ENCODE data around the gene FRMD6.

FRMD6 gene

DNA sequence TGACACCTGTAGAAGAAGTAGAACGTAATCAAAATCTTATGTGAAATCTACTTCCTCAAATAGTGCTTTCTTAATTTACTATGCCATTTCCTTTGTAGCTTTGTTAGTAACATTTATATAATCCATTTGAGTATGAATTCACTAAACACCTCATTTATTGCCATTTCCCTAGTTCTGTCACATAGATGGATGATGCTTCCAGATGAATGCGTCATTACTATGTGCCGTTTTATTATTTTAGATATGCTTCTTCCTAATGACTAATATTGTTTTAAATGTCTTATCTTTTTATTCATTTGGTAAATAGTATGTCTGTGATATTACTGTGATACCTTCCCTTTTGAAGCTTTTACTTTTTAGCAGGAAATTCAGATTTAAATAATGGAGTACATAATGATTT is 14.4 kb downstream of the FRMD6 start:
- TF ChIP-seq, protein P1, sequence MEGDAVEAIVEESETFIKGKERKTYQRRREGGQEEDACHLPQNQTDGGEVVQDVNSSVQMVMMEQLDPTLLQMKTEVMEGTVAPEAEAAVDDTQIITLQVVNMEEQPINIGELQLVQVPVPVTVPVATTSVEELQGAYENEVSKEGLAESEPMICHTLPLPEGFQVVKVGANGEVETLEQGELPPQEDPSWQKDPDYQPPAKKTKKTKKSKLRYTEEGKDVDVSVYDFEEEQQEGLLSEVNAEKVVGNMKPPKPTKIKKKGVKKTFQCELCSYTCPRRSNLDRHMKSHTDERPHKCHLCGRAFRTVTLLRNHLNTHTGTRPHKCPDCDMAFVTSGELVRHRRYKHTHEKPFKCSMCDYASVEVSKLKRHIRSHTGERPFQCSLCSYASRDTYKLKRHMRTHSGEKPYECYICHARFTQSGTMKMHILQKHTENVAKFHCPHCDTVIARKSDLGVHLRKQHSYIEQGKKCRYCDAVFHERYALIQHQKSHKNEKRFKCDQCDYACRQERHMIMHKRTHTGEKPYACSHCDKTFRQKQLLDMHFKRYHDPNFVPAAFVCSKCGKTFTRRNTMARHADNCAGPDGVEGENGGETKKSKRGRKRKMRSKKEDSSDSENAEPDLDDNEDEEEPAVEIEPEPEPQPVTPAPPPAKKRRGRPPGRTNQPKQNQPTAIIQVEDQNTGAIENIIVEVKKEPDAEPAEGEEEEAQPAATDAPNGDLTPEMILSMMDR (conservative IDR thresholded peaks at IDR 0.05) = no peak

DNA sequence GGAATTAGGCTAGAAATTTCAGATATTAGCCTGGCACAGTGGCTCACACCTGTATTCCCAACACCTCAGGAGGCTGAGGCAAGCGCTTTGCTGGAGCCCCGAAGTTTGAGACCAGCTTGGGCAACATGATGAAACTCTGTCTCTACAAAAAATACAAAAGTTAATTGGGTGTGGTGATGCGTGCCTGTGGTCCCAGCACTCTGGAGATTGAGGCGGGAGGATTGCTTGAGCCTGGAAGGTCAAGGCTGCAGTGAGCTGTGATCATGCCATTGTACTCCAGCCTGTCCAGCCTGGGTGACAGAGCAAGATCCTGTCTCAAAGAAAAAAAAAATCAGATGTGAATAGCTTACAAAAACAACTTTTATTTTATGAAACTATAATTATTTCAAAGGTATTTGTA is 15.1 kb downstream of the FRMD6 start:
- no peak overlapping the region for H3K27ac ChIP-seq
- TF ChIP-seq ZFX (IDR thresholded peaks at IDR 0.05) = no peak
- TF ChIP-seq, protein P1 (conservative IDR thresholded peaks at IDR 0.05) = no peak

More for the DNA sequence above, 14.4 kb downstream of the FRMD6 start:
- H3K27ac ChIP-seq = no peak overlapping the region

DNA sequence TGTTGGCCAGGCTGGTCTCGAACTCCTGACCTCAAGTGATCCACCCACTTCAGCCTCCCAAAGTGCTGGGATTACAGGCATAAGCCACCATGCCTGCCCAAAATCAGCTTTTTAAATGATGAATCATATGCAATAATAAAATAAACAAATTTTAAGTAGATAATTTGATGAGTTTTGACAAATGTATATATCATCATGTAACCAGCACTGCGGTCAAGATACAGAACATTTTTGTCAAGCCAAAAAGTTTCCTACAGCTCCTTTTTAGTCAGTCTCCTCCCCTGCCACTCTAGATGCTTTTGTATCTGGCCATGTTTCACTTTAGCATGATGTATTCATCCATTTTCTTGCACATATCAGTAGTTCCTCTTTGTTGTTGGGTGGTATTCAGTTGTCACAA is 17.2 kb downstream of the FRMD6 start:
- TF ChIP-seq, protein P1 (conservative IDR thresholded peaks at IDR 0.05) = no peak
- no peak for TF ChIP-seq ZFX (IDR thresholded peaks at IDR 0.05)
- no peak overlapping the region for H3K27ac ChIP-seq

DNA sequence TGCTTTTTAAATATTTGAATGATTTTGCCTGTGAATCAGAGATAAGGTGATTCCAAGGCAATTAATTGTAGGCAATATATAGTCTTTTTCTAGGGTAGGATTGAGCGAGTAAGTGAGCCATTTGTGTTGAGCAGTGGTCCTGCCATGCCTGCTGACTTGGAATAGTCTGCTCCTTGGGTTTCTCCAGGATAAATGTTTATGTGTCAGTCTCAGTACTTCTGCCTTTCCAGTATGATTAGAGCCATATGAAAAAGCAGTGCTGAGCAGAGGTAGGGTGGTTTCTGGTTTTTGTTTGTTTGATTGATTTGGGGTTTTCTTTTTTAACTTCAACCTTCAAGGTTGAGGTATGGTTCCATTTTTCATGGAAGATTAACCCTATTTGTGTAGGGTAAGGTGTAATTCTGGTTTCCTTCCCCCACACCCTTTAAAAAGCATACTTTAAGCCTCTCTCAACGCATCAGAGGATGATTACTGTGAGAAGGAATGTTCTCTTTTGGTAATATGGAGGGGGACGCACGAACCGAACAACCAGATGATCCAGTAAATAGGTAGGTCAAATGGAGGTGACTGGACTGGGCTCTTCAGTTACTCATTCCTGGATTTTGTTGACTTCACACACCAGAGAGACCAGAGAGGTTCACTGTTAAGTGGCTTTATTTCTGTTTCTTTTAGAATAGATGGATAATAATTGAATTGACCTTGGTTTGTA is 22.7 kb downstream of the FRMD6 start:
- no peak overlapping the region for H3K27ac ChIP-seq

DNA sequence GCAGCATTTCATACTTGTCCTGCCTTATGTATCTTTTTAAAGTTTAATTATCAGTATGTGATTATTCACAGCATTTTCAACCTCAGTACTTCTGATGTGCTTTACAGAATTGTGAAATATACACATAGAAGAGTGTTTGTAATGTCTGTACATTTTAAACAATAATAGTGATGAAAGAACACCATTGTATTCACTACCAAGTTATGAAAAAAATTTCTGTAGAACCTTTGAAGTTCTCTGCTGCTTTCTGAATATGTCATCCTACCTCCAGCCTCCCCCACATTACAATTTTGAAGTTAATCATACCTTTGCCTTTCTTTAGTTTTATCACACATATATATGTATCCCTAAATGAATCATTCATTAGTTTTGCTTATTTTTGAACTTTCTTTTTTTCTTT is 24.8 kb downstream of the FRMD6 start:
- TF ChIP-seq, protein P1 (conservative IDR thresholded peaks at IDR 0.05) = no peak
- no peak for TF ChIP-seq ZFX (IDR thresholded peaks at IDR 0.05)
- no peak overlapping the region for H3K27ac ChIP-seq

More for the DNA sequence above, 22.7 kb downstream of the FRMD6 start:
- TF ChIP-seq ZFX (IDR thresholded peaks at IDR 0.05) = no peak
- TF ChIP-seq, protein P1 (conservative IDR thresholded peaks at IDR 0.05) = no peak

DNA sequence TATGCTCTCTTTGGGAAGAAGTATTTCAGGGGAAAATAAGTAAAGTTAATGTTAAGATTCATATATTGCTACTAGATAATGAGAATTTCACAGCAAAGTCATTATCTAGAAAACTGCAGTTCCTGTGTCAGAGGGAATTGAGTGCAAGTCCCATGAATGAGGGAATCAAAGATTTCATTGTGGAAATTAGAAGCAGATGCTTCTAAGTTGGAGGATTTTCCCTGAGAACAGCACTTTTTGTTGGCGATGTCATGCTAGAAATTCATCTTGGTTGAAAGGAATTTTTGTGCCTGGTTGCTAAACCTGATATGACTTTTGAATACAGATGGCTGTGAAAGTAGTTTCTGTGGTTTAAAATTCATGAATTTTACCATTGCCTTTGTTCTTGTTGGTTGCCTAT is 25.6 kb downstream of the FRMD6 start:
- no peak overlapping the region for H3K27ac ChIP-seq
- no peak for TF ChIP-seq ZFX (IDR thresholded peaks at IDR 0.05)
- TF ChIP-seq, protein P1 (conservative IDR thresholded peaks at IDR 0.05) = no peak

DNA sequence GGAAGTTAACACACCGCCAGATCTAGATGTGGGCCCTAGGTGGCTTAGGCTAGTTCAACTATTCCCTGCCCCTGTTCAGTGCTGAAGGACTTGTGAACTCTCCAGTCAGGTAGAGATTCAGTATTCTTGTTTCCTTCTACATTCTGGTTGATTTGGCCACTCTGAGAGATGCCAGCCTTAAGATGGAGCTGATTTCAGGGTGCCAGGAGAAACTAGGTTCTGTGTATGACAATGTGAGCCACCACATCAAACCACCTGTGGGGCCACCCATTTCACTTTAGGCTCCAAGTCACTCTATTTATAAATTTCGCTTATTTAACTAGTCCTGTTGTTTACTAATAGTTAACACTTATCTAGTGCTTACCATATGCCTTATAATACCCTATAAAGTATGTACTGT is 26.0 kb downstream of the FRMD6 start:
- no peak for TF ChIP-seq ZFX (IDR thresholded peaks at IDR 0.05)
- TF ChIP-seq, protein P1 (conservative IDR thresholded peaks at IDR 0.05) = no peak
- no peak overlapping the region for H3K27ac ChIP-seq
